ENCODE data around the gene ALG3.

DNA sequence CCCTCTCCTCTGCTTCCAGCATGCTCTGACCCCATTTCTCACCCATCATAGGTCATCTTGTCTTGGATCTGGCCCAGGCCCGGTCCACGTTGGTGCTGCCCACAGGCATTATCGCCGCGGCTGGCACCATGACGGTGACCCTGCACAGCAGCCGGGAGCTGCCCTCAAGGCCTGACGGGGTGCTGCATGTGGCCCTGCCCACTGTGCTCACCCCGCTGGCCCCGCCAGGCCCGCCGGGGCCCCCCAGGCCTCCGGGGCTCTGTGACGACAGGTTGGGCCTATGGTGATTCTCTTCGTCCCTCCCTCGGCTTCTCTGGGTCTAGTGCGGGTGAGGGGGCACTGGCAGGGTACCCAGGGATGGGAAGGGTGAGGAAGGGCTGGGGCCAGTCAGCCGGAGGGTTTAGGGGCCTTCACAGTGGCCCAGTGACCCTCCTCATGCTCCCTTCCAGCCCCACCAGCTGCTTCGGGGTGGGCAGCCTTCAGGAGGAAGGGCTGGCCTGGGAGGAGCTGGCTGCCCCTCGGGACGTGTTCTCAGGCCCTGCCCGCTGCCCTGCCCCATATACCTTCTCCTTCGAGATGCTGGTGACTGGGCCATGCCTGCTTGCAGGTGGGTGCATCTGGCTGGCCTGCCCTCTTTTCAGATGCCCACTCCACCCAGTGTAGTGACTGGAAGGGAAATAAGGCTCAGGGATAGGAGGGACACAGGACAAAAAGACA is 15.5 kb downstream of the ALG3 start:
- TF ChIP-seq CTCF (IDR thresholded peaks at IDR 0.05): no peak
- no peak for TF ChIP-seq POLR2A (IDR thresholded peaks at IDR 0.05)

All from esophagus squamous epithelium (tissue), 4 donors.